Bronchial epithelial cell (primary cell): Measurements from ENCODE around the gene EEF1AKMT2. TPM values are rescaled to one million over a fixed set of nuclear protein-coding genes. Genes with fewer than 3 reads are reported as not detected.

Source experiments
- DNase-seq: peaks from one replicate; pipeline ENCODE4 v3.0.0-alpha.2; 2010; ENCODE audit warnings: low read depth
- FAIRE-seq: peaks from 2 replicates; lab custom pipeline; 2011; peaks lifted over from hg19 to GRCh38; lab: Jason Lieb, UNC
- H3K27me3 ChIP-seq: 2 replicates; pipeline ENCODE4 v1.5.1; 2011; ENCODE audit warnings: low read length; ENCODE audit not compliant: control insufficient read depth, insufficient read depth
- H3K36me3 ChIP-seq: 2 replicates; pipeline ENCODE4 v1.5.1; 2011; ENCODE audit warnings: low read length; ENCODE audit not compliant: control insufficient read depth, insufficient read depth
- H3K4me3 ChIP-seq: 2 replicates; pipeline ENCODE4 v1.5.1; 2011; ENCODE audit warnings: mild to moderate bottlenecking, low read depth, low read length, control low read depth
- CTCF ChIP-seq: IDR thresholded peaks from 2 replicates; pipeline ENCODE4 v1.5.1; 2011; ENCODE audit warnings: mild to moderate bottlenecking, moderate library complexity, low read length, control low read depth, inconsistent platforms; ENCODE audit not compliant: insufficient read depth, severe bottlenecking
- total RNA-seq: library from RNA; depleted of rRNA; stranded (reverse); fragments of >200 nt; gene quantifications from 2 replicates; pipeline ENCODE4 v1.2.1, GENCODE V29; 2014

The EEF1AKMT2 gene
- total RNA-seq, 1 donor from 2014 or later: 21.1 TPM

- no peak for FAIRE-seq
- no peak for TF ChIP-seq CTCF
- DNase-seq: no peak
- no peaks in the 10 kb centered on the region for H3K27me3 ChIP-seq
- H3K4me3 ChIP-seq: no peak overlapping the region
- H3K36me3 ChIP-seq: no peaks in the 10 kb centered on the region
Measured at GRCh38 chr10:124738441-124738840, 53.2 kb downstream of the EEF1AKMT2 start.

GRCh38 chr10:124737708-124738107, 54.0 kb downstream of the EEF1AKMT2 start:
- peaks cover 1% of the 10 kb centered on the region for H3K36me3 ChIP-seq
- no peak for TF ChIP-seq CTCF
- no peaks in the 10 kb centered on the region for H3K27me3 ChIP-seq
- H3K4me3 ChIP-seq: no peak overlapping the region
- no peak for FAIRE-seq
- DNase-seq: no peak

GRCh38 chr10:124737221-124737620, 54.5 kb downstream of the EEF1AKMT2 start:
- no peaks in the 10 kb centered on the region for H3K27me3 ChIP-seq
- H3K4me3 ChIP-seq: no peak overlapping the region
- no peak for TF ChIP-seq CTCF
- FAIRE-seq: no peak
- peak; percentile 19 for DNase-seq
- peaks cover 1% of the 10 kb centered on the region for H3K36me3 ChIP-seq

- DNase-seq: peak; percentile 69
- no peak overlapping the region for H3K4me3 ChIP-seq
- peak; percentile 76 for FAIRE-seq
- H3K36me3 ChIP-seq: peaks cover 3% of the 10 kb centered on the region
- TF ChIP-seq CTCF: no peak
- H3K27me3 ChIP-seq: no peaks in the 10 kb centered on the region
Measured at GRCh38 chr10:124736491-124737136, 55.1 kb downstream of the EEF1AKMT2 start.

GRCh38 chr10:124735491-124736286, 56.0 kb downstream of the EEF1AKMT2 start:
- no peak for DNase-seq
- Histone ChIP-seq H3K4me3 (no peak overlapping the region), H3K27me3 (no peaks in the 10 kb centered on the region), H3K36me3 (peaks cover 3% of the 10 kb centered on the region)
- FAIRE-seq: no peak
- no peak for TF ChIP-seq CTCF
